HFF-Myc (cell line): ENCODE measurements around the gene IFT80.
A peak's percentile ranks its signal among the peaks of the same experiment; 100 is the strongest.

Experiments
- DNase-seq: peaks from one replicate; pipeline ENCODE4 v3.0.0-alpha.2; 2011; ENCODE audit warnings: low read depth; ENCODE audit errors: extremely low read depth
- H3K4me3 ChIP-seq: replicated peaks from 2 replicates; pipeline ENCODE4 v1.5.1; 2011; ENCODE audit warnings: low read depth, mild to moderate bottlenecking, control low read depth, low read length
- TF ChIP-seq, protein P1 (sequence below): IDR thresholded peaks from 2 replicates; pipeline ENCODE4 v1.5.1; 2012; ENCODE audit warnings: mild to moderate bottlenecking, low read depth, low read length, control low read depth; ENCODE audit errors: missing control alignments

IFT80 gene

DNA sequence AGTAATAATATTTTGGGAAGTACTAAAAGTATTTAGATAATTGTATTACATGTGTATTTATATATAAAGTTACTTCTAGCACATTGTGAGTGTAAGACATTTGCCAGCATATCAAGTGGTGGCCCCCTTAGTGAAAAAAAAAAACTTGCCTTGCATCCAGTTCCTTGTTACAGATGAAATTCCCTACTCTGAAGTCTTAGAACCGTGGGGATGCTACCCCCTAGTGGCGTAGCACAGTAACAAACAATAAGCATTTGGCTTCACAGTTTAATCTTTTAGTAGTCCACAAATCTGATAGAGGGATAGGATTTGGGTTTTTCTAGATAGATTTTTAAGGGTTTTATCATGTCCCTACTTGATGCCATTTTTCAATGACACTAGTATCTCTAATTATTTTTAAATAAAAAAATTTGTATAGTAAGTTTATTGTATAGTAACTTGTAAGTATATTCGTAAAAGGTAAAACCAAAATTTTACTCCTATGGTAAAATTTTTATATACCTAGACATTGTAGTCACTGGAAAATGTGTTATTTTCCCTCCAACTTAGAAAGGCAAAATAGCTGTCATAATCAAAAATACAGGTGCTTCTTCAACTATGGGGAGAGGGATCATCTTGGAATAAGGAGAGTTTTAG lies 14.7 kb upstream of the IFT80 start:
- DNase-seq = peak; percentile 52
- TF ChIP-seq, protein P1, sequence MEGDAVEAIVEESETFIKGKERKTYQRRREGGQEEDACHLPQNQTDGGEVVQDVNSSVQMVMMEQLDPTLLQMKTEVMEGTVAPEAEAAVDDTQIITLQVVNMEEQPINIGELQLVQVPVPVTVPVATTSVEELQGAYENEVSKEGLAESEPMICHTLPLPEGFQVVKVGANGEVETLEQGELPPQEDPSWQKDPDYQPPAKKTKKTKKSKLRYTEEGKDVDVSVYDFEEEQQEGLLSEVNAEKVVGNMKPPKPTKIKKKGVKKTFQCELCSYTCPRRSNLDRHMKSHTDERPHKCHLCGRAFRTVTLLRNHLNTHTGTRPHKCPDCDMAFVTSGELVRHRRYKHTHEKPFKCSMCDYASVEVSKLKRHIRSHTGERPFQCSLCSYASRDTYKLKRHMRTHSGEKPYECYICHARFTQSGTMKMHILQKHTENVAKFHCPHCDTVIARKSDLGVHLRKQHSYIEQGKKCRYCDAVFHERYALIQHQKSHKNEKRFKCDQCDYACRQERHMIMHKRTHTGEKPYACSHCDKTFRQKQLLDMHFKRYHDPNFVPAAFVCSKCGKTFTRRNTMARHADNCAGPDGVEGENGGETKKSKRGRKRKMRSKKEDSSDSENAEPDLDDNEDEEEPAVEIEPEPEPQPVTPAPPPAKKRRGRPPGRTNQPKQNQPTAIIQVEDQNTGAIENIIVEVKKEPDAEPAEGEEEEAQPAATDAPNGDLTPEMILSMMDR = peak; percentile 80

DNA sequence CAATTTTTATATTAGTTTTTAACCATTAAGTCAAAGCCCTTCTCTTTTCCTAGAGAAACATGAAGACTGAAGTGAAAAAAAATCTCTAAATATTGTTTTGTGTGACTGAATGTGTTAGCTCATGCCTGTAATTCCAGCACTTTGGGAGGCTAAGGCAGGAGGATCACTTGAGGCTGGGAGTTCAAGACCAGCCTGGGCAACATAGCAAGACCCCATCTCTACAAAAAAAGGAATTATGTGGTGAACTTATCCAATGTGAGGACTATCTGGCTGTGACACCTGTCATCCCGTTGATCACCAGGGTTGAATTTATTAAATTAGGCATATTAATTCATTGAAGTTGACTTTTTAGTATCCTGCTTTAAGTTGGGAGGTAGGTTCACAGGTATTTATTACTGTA lies 13.5 kb upstream of the IFT80 start:
- H3K4me3 ChIP-seq = no peak overlapping the region
- no peak for DNase-seq
- TF ChIP-seq, protein P1 = no peak

More for the DNA sequence above, 14.7 kb upstream of the IFT80 start:
- no peak overlapping the region for H3K4me3 ChIP-seq

DNA sequence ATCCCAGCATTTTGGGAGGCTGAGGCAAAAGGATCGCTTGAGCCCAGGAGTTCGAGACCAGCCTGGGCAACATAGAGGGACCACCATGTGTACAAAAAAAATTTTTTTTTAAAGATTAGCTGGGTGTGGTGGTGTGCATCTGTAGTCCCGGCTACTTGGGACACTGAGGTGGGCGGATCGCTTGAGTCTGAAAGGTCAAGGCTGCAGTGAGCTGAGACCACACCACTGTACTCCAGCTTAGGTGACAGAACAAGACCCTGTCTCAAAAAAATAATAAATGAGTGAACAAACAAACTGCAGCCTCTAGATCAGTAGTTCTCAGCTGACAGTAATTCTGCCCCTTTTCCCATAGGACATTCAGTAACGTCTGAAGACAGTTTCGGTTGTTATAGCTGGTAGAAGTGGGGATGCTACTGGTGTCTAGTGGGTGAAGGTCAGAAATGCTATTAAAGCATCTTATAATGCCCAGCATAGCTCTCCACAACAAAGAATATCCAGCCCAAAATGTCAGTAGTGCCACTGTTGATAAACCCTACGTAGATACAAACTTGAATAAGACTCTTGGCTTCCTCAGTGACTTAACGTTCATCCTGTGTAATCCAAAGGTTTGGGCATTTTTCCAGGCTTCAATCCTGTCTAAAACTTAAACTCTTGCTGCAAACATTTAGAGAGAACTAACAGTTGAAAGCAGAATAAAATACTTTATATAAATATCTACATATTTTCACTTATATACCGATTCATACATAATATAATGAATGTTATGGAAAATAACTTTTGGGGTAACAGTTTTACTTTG lies 11.0 kb upstream of the IFT80 start:
- no peak for DNase-seq
- TF ChIP-seq, protein P1 = no peak
- H3K4me3 ChIP-seq = no peak overlapping the region

DNA sequence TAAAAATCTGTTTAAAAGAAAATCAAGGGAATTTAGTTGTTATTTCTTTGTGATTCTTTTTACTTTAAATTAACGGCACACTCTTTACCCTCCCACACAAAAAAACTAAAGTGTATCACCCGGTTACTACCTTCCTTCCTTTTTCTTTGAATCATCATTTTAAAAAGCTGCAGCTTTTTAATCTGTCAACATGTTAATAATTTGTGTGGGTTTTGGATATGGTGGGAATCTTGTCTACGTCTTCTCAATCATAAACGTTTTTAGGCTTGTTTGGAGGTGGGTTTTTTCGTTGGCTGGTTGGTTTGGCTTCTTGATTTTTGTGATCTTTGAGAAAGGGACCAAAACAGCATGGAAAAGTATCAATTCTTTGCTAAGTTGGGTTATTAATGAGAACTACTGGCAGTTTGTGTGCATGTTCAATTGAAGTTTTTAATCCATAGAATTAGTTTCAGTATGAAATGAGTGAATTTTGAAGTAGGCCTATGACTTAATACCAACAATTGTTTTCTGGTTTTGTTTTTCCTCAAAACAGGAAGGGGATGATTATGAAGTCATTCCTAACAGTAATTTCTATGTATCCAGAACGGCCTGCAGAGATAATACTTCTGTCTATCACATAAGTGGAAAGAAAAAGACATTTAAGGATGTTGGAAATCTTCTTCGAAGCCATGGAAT lies 4.9 kb upstream of the IFT80 start:
- TF ChIP-seq, protein P1 = no peak
- peak overlapping the region; percentile 94 for H3K4me3 ChIP-seq
- no peak for DNase-seq

DNA sequence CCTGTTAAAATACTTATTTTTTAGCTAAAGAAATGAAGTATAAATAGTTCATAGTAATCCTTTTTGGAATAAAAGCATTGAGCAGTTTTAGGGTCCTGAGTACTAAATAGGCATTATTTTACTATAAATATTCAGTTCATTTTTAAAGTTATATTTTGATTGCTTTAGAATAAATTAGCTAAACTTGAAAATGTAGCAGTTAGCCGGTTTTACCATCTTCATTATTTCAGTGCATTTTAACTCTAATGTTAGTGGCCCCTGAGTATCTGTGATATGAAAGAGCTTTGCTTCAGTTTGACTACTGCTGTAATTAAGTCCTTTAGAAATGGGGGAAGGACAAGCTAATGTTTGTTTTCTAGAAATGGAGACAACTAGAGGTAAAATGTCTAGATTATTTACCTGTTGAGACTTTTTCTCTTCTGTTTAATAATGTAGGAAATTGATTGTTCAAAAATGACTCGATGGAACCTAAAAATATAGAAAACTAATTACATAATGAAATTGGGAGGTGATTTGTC lies 4.1 kb upstream of the IFT80 start:
- H3K4me3 ChIP-seq = peak overlapping the region; percentile 94
- no peak for DNase-seq
- TF ChIP-seq, protein P1 = no peak

DNA sequence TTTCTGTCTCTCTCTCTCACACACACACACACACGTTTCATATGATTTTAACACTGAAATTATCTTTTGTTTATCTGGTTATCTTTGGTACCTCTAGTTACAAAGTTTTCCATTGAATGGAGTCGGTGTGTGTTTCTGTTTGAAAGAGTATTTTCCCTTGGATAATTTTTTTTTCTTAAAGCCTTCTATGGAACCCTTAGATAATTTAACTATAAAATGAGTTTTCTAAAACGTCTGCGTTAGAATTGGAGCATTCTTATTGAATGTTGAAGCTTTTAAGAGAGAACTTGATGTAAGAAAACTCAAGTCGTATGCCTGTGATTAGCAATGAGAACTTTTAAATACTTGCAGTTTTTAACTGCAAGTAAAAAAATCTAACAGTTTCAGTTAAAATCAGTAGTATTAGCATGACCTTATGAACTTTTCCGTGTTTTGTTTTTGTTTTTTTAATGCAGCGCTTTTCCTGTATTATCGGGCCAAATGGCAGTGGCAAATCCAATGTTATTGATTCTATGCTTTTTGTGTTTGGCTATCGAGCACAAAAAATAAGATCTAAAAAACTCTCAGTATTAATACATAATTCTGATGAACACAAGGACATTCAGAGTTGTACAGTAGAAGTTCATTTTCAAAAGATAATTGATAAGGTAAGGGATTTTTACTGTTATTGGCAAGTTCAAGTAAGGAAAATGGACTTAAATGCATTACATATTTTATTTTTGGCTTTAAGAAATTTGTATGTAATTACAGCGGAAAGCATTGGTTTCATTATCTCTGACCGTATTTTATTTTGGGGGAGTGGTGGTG lies 3.4 kb upstream of the IFT80 start:
- TF ChIP-seq, protein P1 = no peak

More for the DNA sequence above, 3.4 kb upstream of the IFT80 start:
- peak overlapping the region; percentile 94 for H3K4me3 ChIP-seq
- DNase-seq = no peak
